ENCODE measurements around the gene CLK1.

DNA sequence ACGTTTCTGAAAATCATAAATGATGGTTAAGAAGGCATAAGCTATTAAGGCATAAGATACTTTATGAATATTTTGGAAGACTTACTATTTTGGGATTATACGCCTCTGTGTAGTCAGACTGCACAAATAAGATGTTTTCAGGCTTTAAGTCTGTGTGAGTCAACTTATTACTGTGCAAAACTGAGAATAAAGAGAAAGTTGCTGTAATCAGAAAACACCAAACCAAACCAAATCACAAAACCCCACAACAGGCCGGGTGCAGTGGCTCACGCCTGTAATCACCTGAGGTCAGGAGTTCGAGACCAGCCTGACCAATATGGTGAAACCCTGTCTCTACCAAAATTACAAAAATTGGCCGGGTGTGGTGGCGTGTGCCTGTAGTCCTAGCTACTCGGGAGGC lies 7.7 kb downstream of the CLK1 start:
- TF ChIP-seq, protein P1, sequence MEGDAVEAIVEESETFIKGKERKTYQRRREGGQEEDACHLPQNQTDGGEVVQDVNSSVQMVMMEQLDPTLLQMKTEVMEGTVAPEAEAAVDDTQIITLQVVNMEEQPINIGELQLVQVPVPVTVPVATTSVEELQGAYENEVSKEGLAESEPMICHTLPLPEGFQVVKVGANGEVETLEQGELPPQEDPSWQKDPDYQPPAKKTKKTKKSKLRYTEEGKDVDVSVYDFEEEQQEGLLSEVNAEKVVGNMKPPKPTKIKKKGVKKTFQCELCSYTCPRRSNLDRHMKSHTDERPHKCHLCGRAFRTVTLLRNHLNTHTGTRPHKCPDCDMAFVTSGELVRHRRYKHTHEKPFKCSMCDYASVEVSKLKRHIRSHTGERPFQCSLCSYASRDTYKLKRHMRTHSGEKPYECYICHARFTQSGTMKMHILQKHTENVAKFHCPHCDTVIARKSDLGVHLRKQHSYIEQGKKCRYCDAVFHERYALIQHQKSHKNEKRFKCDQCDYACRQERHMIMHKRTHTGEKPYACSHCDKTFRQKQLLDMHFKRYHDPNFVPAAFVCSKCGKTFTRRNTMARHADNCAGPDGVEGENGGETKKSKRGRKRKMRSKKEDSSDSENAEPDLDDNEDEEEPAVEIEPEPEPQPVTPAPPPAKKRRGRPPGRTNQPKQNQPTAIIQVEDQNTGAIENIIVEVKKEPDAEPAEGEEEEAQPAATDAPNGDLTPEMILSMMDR (IDR thresholded peaks at IDR 0.05): no peak
- no peak for TF ChIP-seq POLR2A (IDR thresholded peaks at IDR 0.05)
